H1 (cell line): Measurements from ENCODE around the gene MLPH. TPM values are rescaled to one million over a fixed set of nuclear protein-coding genes. Genes with fewer than 3 reads are reported as not detected.

Experiments used
- CTCF ChIA-PET: fragments of 300-600 bp; sonication (Branson Sonifier 250); formaldehyde crosslinking; loops from one replicate; lab custom pipeline; 2021; ENCODE audit not compliant: partially characterized antibody; lab: Charles Lee
- POLR2A ChIA-PET: fragments of 300-600 bp; sonication (Branson Sonifier 250); formaldehyde crosslinking; loops from one replicate; lab custom pipeline; 2021; ENCODE audit warnings: inconsistent platforms; ENCODE audit not compliant: partially characterized antibody; lab: Charles Lee
- DNase-seq, 2 experiments: peaks; one replicate each; pipeline versions ENCODE4 v3.0.0 to v3.0.0-alpha.2; 2010 to 2022; ENCODE audit warnings: low spot score in 2 of 2, low read depth in 1 of 2, mixed read lengths in 1 of 2
- FAIRE-seq: peaks from 2 replicates; lab custom pipeline; 2011; peaks lifted over from hg19 to GRCh38; lab: Jason Lieb, UNC
- H2AFZ ChIP-seq: 2 replicates; pipeline ENCODE4 v1.8.1; 2012; ENCODE audit warnings: low read length, inconsistent platforms
- H2AK5ac ChIP-seq: 2 replicates; pipeline ENCODE4 v1.6.1; 2013; ENCODE audit warnings: low read depth, low read length
- H2BK120ac ChIP-seq: replicated peaks from 2 replicates; pipeline ENCODE3; 2013; ENCODE audit warnings: low read depth, low read length, inconsistent platforms
- H2BK12ac ChIP-seq: 2 replicates; pipeline ENCODE4 v1.6.1; 2013; ENCODE audit warnings: low read depth, low read length
- H2BK15ac ChIP-seq: 2 replicates; pipeline ENCODE4 v1.6.1; 2013; ENCODE audit warnings: low read length
- H2BK20ac ChIP-seq: 2 replicates; pipeline ENCODE4 v1.6.1; 2013; ENCODE audit warnings: low read length
- H2BK5ac ChIP-seq: 2 replicates; pipeline ENCODE4 v1.6.1; 2013; ENCODE audit warnings: low read depth, low read length
- H3K14ac ChIP-seq: 2 replicates; pipeline ENCODE4 v1.6.1; 2013; ENCODE audit warnings: inconsistent platforms; ENCODE audit not compliant: insufficient read length
- H3K18ac ChIP-seq: 2 replicates; pipeline ENCODE4 v1.6.1; 2013; ENCODE audit warnings: low read length; ENCODE audit errors: extremely low read depth
- H3K23ac ChIP-seq: 2 replicates; pipeline ENCODE4 v1.6.1; 2013; ENCODE audit warnings: inconsistent platforms; ENCODE audit not compliant: insufficient read length
- H3K23me2 ChIP-seq: 2 replicates; pipeline ENCODE4 v1.6.1; 2013; ENCODE audit warnings: low read depth, low read length
- H3K27ac ChIP-seq: 2 replicates; pipeline ENCODE4 v1.6.1; 2011; ENCODE audit warnings: low read depth, low read length, inconsistent platforms
- H3K27me3 ChIP-seq, 4 experiments: replicated peaks in 1 of 4; 1 replicate in 1 of 4; 2 replicates in 3 of 4; pipeline versions ENCODE4 v1.6.1 to v1.8.1; 2011 to 2013; ENCODE audit warnings: low read length in 3 of 4, mild to moderate bottlenecking in 3 of 4, inconsistent platforms in 2 of 4, mixed read lengths in 2 of 4, moderate library complexity in 1 of 4; ENCODE audit not compliant: control insufficient read depth in 3 of 4, insufficient read depth in 3 of 4; ENCODE audit errors: extremely low read depth in 1 of 4
- H3K36me3 ChIP-seq, 4 experiments: 2 replicates each; pipeline versions ENCODE4 v1.6.1 to v1.8.1; 2011 to 2013; ENCODE audit warnings: mild to moderate bottlenecking in 4 of 4, low read length in 3 of 4, moderate library complexity in 2 of 4, control low read depth in 1 of 4, inconsistent platforms in 1 of 4; ENCODE audit not compliant: insufficient read depth in 4 of 4, control insufficient read depth in 2 of 4
- H3K4ac ChIP-seq: replicated peaks from 2 replicates; pipeline ENCODE3; 2013; ENCODE audit warnings: low read length, low read depth, mixed read lengths, inconsistent platforms; ENCODE audit not compliant: insufficient read length
- H3K4me1 ChIP-seq, 4 experiments: replicated peaks in 1 of 4; 1 replicate in 1 of 4; 2 replicates in 3 of 4; pipeline versions ENCODE4 v1.6.1 to v1.8.1; 2011 to 2013; ENCODE audit warnings: low read length in 3 of 4, inconsistent platforms in 2 of 4, mixed read lengths in 1 of 4; ENCODE audit not compliant: insufficient read depth in 4 of 4, control insufficient read depth in 3 of 4
- H3K4me2 ChIP-seq, 2 experiments: 2 replicates each; pipeline versions ENCODE4 v1.6.1 to v1.8.1; 2011 to 2013; ENCODE audit warnings: low read depth in 2 of 2, low read length in 2 of 2, control low read depth in 1 of 2, inconsistent platforms in 1 of 2, mild to moderate bottlenecking in 1 of 2; ENCODE audit not compliant: insufficient read depth in 1 of 2
- H3K4me3 ChIP-seq, 4 experiments: fragments of 200-600, 300-600 bp in 1 of 4; sonication (generic), shearing (Covaris generic), sonication (Bioruptor Twin) in 1 of 4; 2 replicates each; pipeline versions ENCODE4 v1.5.1 to v1.8.1; 2011 to 2016; ENCODE audit warnings: low read length in 4 of 4, low read depth in 3 of 4, control low read depth in 2 of 4, inconsistent platforms in 2 of 4, mild to moderate bottlenecking in 2 of 4, mixed read lengths in 1 of 4, moderate library complexity in 1 of 4; ENCODE audit not compliant: insufficient read depth in 2 of 4; ENCODE audit errors: extremely low read depth in 1 of 4
- H3K56ac ChIP-seq: replicated peaks from 2 replicates; pipeline ENCODE3; 2013; ENCODE audit warnings: low read depth, mild to moderate bottlenecking, mixed read lengths, low read length, inconsistent platforms; ENCODE audit not compliant: insufficient read length
- H3K79me1 ChIP-seq: 2 replicates; pipeline ENCODE4 v1.6.1; 2013; ENCODE audit warnings: low read depth, low read length, control low read depth
- H3K79me2 ChIP-seq, 2 experiments: 2 replicates each; pipeline versions ENCODE4 v1.6.1 to v1.8.1; 2012 to 2013; ENCODE audit warnings: low read length in 2 of 2, mild to moderate bottlenecking in 2 of 2, inconsistent platforms in 1 of 2; ENCODE audit not compliant: insufficient read depth in 2 of 2, control insufficient read depth in 1 of 2
- H3K9ac ChIP-seq, 4 experiments: replicated peaks in 1 of 4; 1 replicate in 1 of 4; 2 replicates in 3 of 4; pipeline versions ENCODE4 v1.6.1 to v1.8.1; 2011 to 2013; ENCODE audit warnings: low read depth in 3 of 4, low read length in 3 of 4, control low read depth in 2 of 4, mild to moderate bottlenecking in 2 of 4, moderate library complexity in 2 of 4, inconsistent platforms in 1 of 4; ENCODE audit errors: extremely low read depth in 1 of 4
- H3K9me3 ChIP-seq, 2 experiments: 2 replicates each; pipeline versions ENCODE4 v1.6.1 to v1.8.1; 2012 to 2013; ENCODE audit warnings: mild to moderate bottlenecking in 2 of 2, moderate library complexity in 2 of 2, control low read depth in 1 of 2, inconsistent platforms in 1 of 2, low read depth in 1 of 2, low read length in 1 of 2, mixed read lengths in 1 of 2; ENCODE audit not compliant: insufficient read depth in 2 of 2
- H4K20me1 ChIP-seq, 2 experiments: replicated peaks in 1 of 2; 2 replicates each; pipeline versions ENCODE3 to v1.8.1; 2011 to 2013; ENCODE audit warnings: inconsistent platforms in 2 of 2, low read length in 2 of 2, mild to moderate bottlenecking in 1 of 2; ENCODE audit not compliant: insufficient read depth in 2 of 2, control insufficient read depth in 1 of 2
- H4K5ac ChIP-seq: 2 replicates; pipeline ENCODE4 v1.6.1; 2013; ENCODE audit warnings: low read length, low read depth, mixed read lengths, inconsistent platforms; ENCODE audit not compliant: insufficient read length
- H4K8ac ChIP-seq: 2 replicates; pipeline ENCODE4 v1.8.0; 2013; ENCODE audit warnings: mild to moderate bottlenecking, moderate library complexity, low read length, inconsistent platforms; ENCODE audit not compliant: insufficient read depth; ENCODE audit errors: extremely low read depth
- H4K91ac ChIP-seq: replicated peaks from 2 replicates; pipeline ENCODE3; 2013; ENCODE audit warnings: low read length, mixed read lengths, inconsistent platforms; ENCODE audit not compliant: insufficient read length
- ATF2 ChIP-seq: IDR thresholded peaks from 2 replicates; pipeline ENCODE4 v1.6.1; 2012; ENCODE audit warnings: low read length, inconsistent platforms
- CEBPB ChIP-seq: IDR thresholded peaks from 2 replicates; pipeline ENCODE4 v1.6.1; 2012; ENCODE audit warnings: low read depth, low read length
- CTBP2 ChIP-seq: IDR thresholded peaks from 2 replicates; pipeline ENCODE4 v1.7.0; 2011; ENCODE audit warnings: borderline replicate concordance, mild to moderate bottlenecking, moderate library complexity, mixed read lengths, low read length; ENCODE audit not compliant: insufficient read depth, insufficient read length
- EP300 ChIP-seq, 2 experiments: IDR thresholded peaks; 1 replicate in 1 of 2; 2 replicates in 1 of 2; pipeline ENCODE4 v1.6.1; 2011 to 2012; ENCODE audit warnings: low read depth in 2 of 2, low read length in 2 of 2, mild to moderate bottlenecking in 2 of 2, borderline replicate concordance in 1 of 2, inconsistent platforms in 1 of 2, moderate library complexity in 1 of 2
- EZH2 ChIP-seq: fragments of 200-600 bp; sonication (generic); IDR thresholded peaks from 2 replicates; pipeline ENCODE4 v1.7.1; 2012; ENCODE audit warnings: low read depth, mild to moderate bottlenecking, moderate library complexity, low read length, inconsistent platforms; ENCODE audit not compliant: severe bottlenecking
- GTF2F1 ChIP-seq: IDR thresholded peaks from 2 replicates; pipeline ENCODE4 v1.6.1; 2012; ENCODE audit warnings: low read depth, low read length, improper control_type of control experiment, borderline replicate concordance
- JUND ChIP-seq: IDR thresholded peaks from 2 replicates; pipeline ENCODE4 v1.6.1; 2011; ENCODE audit warnings: mild to moderate bottlenecking, improper control_type of control experiment, low read length
- KDM4A ChIP-seq: IDR thresholded peaks from one replicate; pipeline ENCODE4 v1.7.1; 2012; ENCODE audit warnings: low read depth, mild to moderate bottlenecking, moderate library complexity, low read length, inconsistent platforms; ENCODE audit not compliant: severe bottlenecking
- RXRA ChIP-seq: IDR thresholded peaks from 2 replicates; pipeline ENCODE4 v1.6.1; 2011; ENCODE audit warnings: low read depth, mild to moderate bottlenecking, low read length, moderate library complexity; ENCODE audit not compliant: insufficient read depth
- TAF7 ChIP-seq: optimal IDR thresholded peaks from 2 replicates; pipeline ENCODE3; 2011; ENCODE audit warnings: low read depth, mild to moderate bottlenecking, inconsistent platforms, low read length, moderate library complexity, borderline replicate concordance
- TEAD4 ChIP-seq: IDR thresholded peaks from 2 replicates; pipeline ENCODE4 v1.6.1; 2012; ENCODE audit warnings: low read depth, low read length, inconsistent platforms, mixed read lengths
- WGBS, 2 experiments: shearing (Covaris generic) in 1 of 2; methylation state at CpG; one replicate each; pipeline versions ENCODE4 v1.1.6 to v1.1.7; 2013 to 2015; ENCODE audit warnings: low lambda C conversion rate in 2 of 2, mixed read lengths in 2 of 2, inconsistent platforms in 1 of 2, low coverage in 1 of 2, missing lambda C conversion rate in 1 of 2; ENCODE audit not compliant: insufficient replicate concordance in 2 of 2, insufficient coverage in 1 of 2, insufficient read length in 1 of 2; ENCODE audit errors: extremely low coverage in 1 of 2, missing lambda C conversion rate in 1 of 2; 5-methylcytosine and 5-hydroxymethylcytosine counted together
- polyA plus RNA-seq, 7 experiments: library from polyadenylated mRNA; depleted of rRNA in 3 of 7; stranded (reverse) in 5 of 7; unstranded in 2 of 7; fragments of >200 nt in 5 of 7; fragments of 200-250 nt in 2 of 7; gene quantifications; 1 replicate in 5 of 7; 2 replicates in 1 of 7; 4 replicates in 1 of 7; pipeline versions ENCODE4 v1.2.1 to v1.2.3, GENCODE V29; 2011 to 2013; ENCODE audit warnings: missing spikeins in 2 of 7, mixed read lengths in 2 of 7
- total RNA-seq: library from RNA; stranded (reverse); fragmentation: NEBNext Ultra II Directional; extraction: Animal tissue kit (Norgen Biotek cat#: 25700); gene quantifications from 2 replicates; pipeline ENCODE4 v1.2.1, GENCODE V29; 2021

The MLPH gene
- total and polyA plus RNA-seq, 2 of the 8 experiments (the other 6 are each of a cell fraction or from before 2014, with no cell fraction given): 12.7 to 17.0 TPM

GRCh38 chr2:237446338-237446665 is 40.7 kb upstream of the MLPH start:
- Histone ChIP-seq H3K36me3 (no peaks in the 10 kb centered on the region), H3K27ac (no peak overlapping the region), H3K23ac (no peak overlapping the region), H4K20me1 (no peaks in the 10 kb centered on the region), H2BK20ac (no peak overlapping the region), H2AK5ac (no peak overlapping the region), H3K18ac (no peak overlapping the region), H2BK15ac (no peak overlapping the region), H3K79me1 (no peaks in the 10 kb centered on the region), H2BK120ac (no peak overlapping the region), H3K4me1 (peaks cover 0 to 1% (median 0%) of the 10 kb centered on the region in 4 experiments; a peak in 2 of 7 replicates), H4K8ac (no peak overlapping the region), H3K14ac (no peak overlapping the region), H4K91ac (no peak overlapping the region), H3K79me2 (no peaks in the 10 kb centered on the region), H3K4me2 (no peak overlapping the region), H2BK12ac (no peak overlapping the region), H3K23me2 (no peaks in the 10 kb centered on the region), H3K4me3 (no peak overlapping the region), H2AFZ (no peak overlapping the region), H3K4ac (no peak overlapping the region), H2BK5ac (no peak overlapping the region), H3K9me3 (no peaks in the 10 kb centered on the region), H3K56ac (no peak overlapping the region), H3K9ac (no peak overlapping the region), H4K5ac (no peak overlapping the region), H3K27me3 (0 out of 7 replicates have a peak, but pooled peaks cover 0 to 2% (median 0%) of the 10 kb centered on the region in 4 experiments)
- DNase-seq: no peak
- CTCF ChIA-PET: no interaction called here
- POLR2A ChIA-PET: no interaction called here
- 100% methylated on average over 6 of the region's 6 CpGs; no CpG with 5 or more reads in 1 of the 2 experiments for WGBS, 2 experiments
- FAIRE-seq: no peak
- TF ChIP-seq JUND (no peak), ATF2 (no peak), RXRA (no peak), KDM4A (no peak), CEBPB (no peak), CTBP2 (no peak), TAF7 (no peak), EZH2 (no peak), TEAD4 (no peak), EP300 (IDR thresholded peaks at IDR 0.05; ENCODE audit: borderline replicate concordance in 1 of 2, low read depth in 2 of 2, low read length in 2 of 2) (no peak), GTF2F1 (no peak)
